ENCODE measurements around the gene KLHDC7B. TPM values are rescaled to one million over a fixed set of nuclear protein-coding genes. Genes with fewer than 3 reads are reported as not detected.

KLHDC7B gene
- total RNA-seq = not detected

GRCh38 chr22:50545522-50546325, at the start of gene KLHDC7B:
Gene KLHDC7B (plus strand): TSS chr22:50545899. CDS start chr22:50546244, 345 bp downstream.
- Histone ChIP-seq H3K9ac (ENCODE audit: low read depth in 1 of 3, low read length in 3 of 3) (no peak within 1 kb of the TSS), H3K4me1 (ENCODE audit: control insufficient read depth in 3 of 3, insufficient read depth in 3 of 3, low read length in 3 of 3) (peaks cover 5 to 16% (median 5%) of the 10 kb centered on the region in 3 donors), H3K9me3 (ENCODE audit: control insufficient read depth in 3 of 3, low read length in 3 of 3) (no peaks in the 10 kb centered on the region), H3K27me3 (ENCODE audit: control insufficient read depth in 3 of 3, insufficient read depth in 3 of 3, low read length in 3 of 3) (peaks cover 53 to 61% (median 54%) of the 10 kb centered on the region in 3 donors), H3K4me3 (ENCODE audit: low read length in 3 of 3) (no peak within 1 kb of the TSS), H3K27ac (ENCODE audit: low read depth, low read length) (no peak within 1 kb of the TSS), H3K36me3 (ENCODE audit: control insufficient read depth in 3 of 3, insufficient read depth in 3 of 3, low read length in 3 of 3) (no peaks in the 10 kb centered on the region)

GRCh38 chr22:50497093-50497492, 48.6 kb upstream of the KLHDC7B start:
- Histone ChIP-seq H3K4me3 (ENCODE audit: low read length in 3 of 3) (no peak overlapping the region), H3K27me3 (ENCODE audit: control insufficient read depth in 3 of 3, insufficient read depth in 3 of 3, low read length in 3 of 3) (peaks cover 0 to 4% (median 4%) of the 10 kb centered on the region in 3 donors), H3K9me3 (ENCODE audit: control insufficient read depth in 3 of 3, low read length in 3 of 3) (no peaks in the 10 kb centered on the region), H3K9ac (ENCODE audit: low read depth in 1 of 3, low read length in 3 of 3) (no peak overlapping the region), H3K36me3 (ENCODE audit: control insufficient read depth in 3 of 3, insufficient read depth in 3 of 3, low read length in 3 of 3) (peaks cover 0 to under 1% (median under 1%) of the 10 kb centered on the region in 3 donors), H3K4me1 (ENCODE audit: control insufficient read depth in 3 of 3, insufficient read depth in 3 of 3, low read length in 3 of 3) (no peaks in the 10 kb centered on the region), H3K27ac (ENCODE audit: low read depth, low read length) (no peak overlapping the region)

- no peak overlapping the region for H3K27ac ChIP-seq (ENCODE audit: low read depth, low read length)
- H3K9me3 ChIP-seq (ENCODE audit: control insufficient read depth in 3 of 3, low read length in 3 of 3) = no peaks in the 10 kb centered on the region
- peaks cover 3 to 7% (median 4%) of the 10 kb centered on the region in 3 donors for H3K36me3 ChIP-seq (ENCODE audit: control insufficient read depth in 3 of 3, insufficient read depth in 3 of 3, low read length in 3 of 3)
- no peak overlapping the region for H3K4me3 ChIP-seq (ENCODE audit: low read length in 3 of 3)
- no peak overlapping the region for H3K9ac ChIP-seq (ENCODE audit: low read depth in 1 of 3, low read length in 3 of 3)
- peaks cover 0 to 4% (median 4%) of the 10 kb centered on the region in 3 donors for H3K27me3 ChIP-seq (ENCODE audit: control insufficient read depth in 3 of 3, insufficient read depth in 3 of 3, low read length in 3 of 3)
- no peaks in the 10 kb centered on the region for H3K4me1 ChIP-seq (ENCODE audit: control insufficient read depth in 3 of 3, insufficient read depth in 3 of 3, low read length in 3 of 3)
Measured at GRCh38 chr22:50498322-50498890, 47.3 kb upstream of the KLHDC7B start.

- no peak overlapping the region for H3K27ac ChIP-seq (ENCODE audit: low read depth, low read length)
- peaks cover 0 to 4% (median 4%) of the 10 kb centered on the region in 3 donors for H3K27me3 ChIP-seq (ENCODE audit: control insufficient read depth in 3 of 3, insufficient read depth in 3 of 3, low read length in 3 of 3)
- H3K9ac ChIP-seq (ENCODE audit: low read depth in 1 of 3, low read length in 3 of 3) = no peak overlapping the region
- no peaks in the 10 kb centered on the region for H3K4me1 ChIP-seq (ENCODE audit: control insufficient read depth in 3 of 3, insufficient read depth in 3 of 3, low read length in 3 of 3)
- H3K4me3 ChIP-seq (ENCODE audit: low read length in 3 of 3) = no peak overlapping the region
- H3K9me3 ChIP-seq (ENCODE audit: control insufficient read depth in 3 of 3, low read length in 3 of 3) = no peaks in the 10 kb centered on the region
- peaks cover 10 to 18% (median 14%) of the 10 kb centered on the region in 3 donors for H3K36me3 ChIP-seq (ENCODE audit: control insufficient read depth in 3 of 3, insufficient read depth in 3 of 3, low read length in 3 of 3)
Measured at GRCh38 chr22:50500452-50500851, 45.2 kb upstream of the KLHDC7B start.

- H3K9ac ChIP-seq (ENCODE audit: low read depth in 1 of 3, low read length in 3 of 3) = no peak overlapping the region
- no peak overlapping the region for H3K4me3 ChIP-seq (ENCODE audit: low read length in 3 of 3)
- peaks cover 12 to 24% (median 22%) of the 10 kb centered on the region in 3 donors for H3K36me3 ChIP-seq (ENCODE audit: control insufficient read depth in 3 of 3, insufficient read depth in 3 of 3, low read length in 3 of 3)
Measured at GRCh38 chr22:50502096-50502495, 43.6 kb upstream of the KLHDC7B start.

GRCh38 chr22:50502628-50503474, 42.8 kb upstream of the KLHDC7B start:
- Histone ChIP-seq H3K27me3 (ENCODE audit: control insufficient read depth in 3 of 3, insufficient read depth in 3 of 3, low read length in 3 of 3) (peaks cover 0 to 4% (median under 1%) of the 10 kb centered on the region in 3 donors), H3K9me3 (ENCODE audit: control insufficient read depth in 3 of 3, low read length in 3 of 3) (no peaks in the 10 kb centered on the region), H3K36me3 (ENCODE audit: control insufficient read depth in 3 of 3, insufficient read depth in 3 of 3, low read length in 3 of 3) (peaks cover 12 to 24% (median 22%) of the 10 kb centered on the region in 3 donors)

More at GRCh38 chr22:50502096-50502495, 43.6 kb upstream of the KLHDC7B start:
- Histone ChIP-seq H3K9me3 (ENCODE audit: control insufficient read depth in 3 of 3, low read length in 3 of 3) (no peaks in the 10 kb centered on the region), H3K27me3 (ENCODE audit: control insufficient read depth in 3 of 3, insufficient read depth in 3 of 3, low read length in 3 of 3) (peaks cover 0 to 4% (median 4%) of the 10 kb centered on the region in 3 donors), H3K4me1 (ENCODE audit: control insufficient read depth in 3 of 3, insufficient read depth in 3 of 3, low read length in 3 of 3) (peaks cover 10 to 15% (median 10%) of the 10 kb centered on the region in 3 donors), H3K27ac (ENCODE audit: low read depth, low read length) (no peak overlapping the region)

GRCh38 chr22:50503475-50504145, 42.1 kb upstream of the KLHDC7B start:
- Histone ChIP-seq H3K9ac (ENCODE audit: low read depth in 1 of 3, low read length in 3 of 3) (no peak overlapping the region), H3K27me3 (ENCODE audit: control insufficient read depth in 3 of 3, insufficient read depth in 3 of 3, low read length in 3 of 3) (peaks cover 0 to under 1% (median 0%) of the 10 kb centered on the region in 3 donors), H3K27ac (ENCODE audit: low read depth, low read length) (no peak overlapping the region), H3K4me3 (ENCODE audit: low read length in 3 of 3) (no peak overlapping the region), H3K4me1 (ENCODE audit: control insufficient read depth in 3 of 3, insufficient read depth in 3 of 3, low read length in 3 of 3) (peaks cover 12 to 22% (median 13%) of the 10 kb centered on the region in 3 donors), H3K9me3 (ENCODE audit: control insufficient read depth in 3 of 3, low read length in 3 of 3) (no peaks in the 10 kb centered on the region), H3K36me3 (ENCODE audit: control insufficient read depth in 3 of 3, insufficient read depth in 3 of 3, low read length in 3 of 3) (peaks cover 12 to 24% (median 22%) of the 10 kb centered on the region in 3 donors)

More at GRCh38 chr22:50502628-50503474, 42.8 kb upstream of the KLHDC7B start:
- H3K4me3 ChIP-seq (ENCODE audit: low read length in 3 of 3) = no peak overlapping the region
- no peak overlapping the region for H3K27ac ChIP-seq (ENCODE audit: low read depth, low read length)
- no peak overlapping the region for H3K9ac ChIP-seq (ENCODE audit: low read depth in 1 of 3, low read length in 3 of 3)
- H3K4me1 ChIP-seq (ENCODE audit: control insufficient read depth in 3 of 3, insufficient read depth in 3 of 3, low read length in 3 of 3) = peaks cover 10 to 19% (median 11%) of the 10 kb centered on the region in 3 donors

GRCh38 chr22:50504369-50505211, 41.1 kb upstream of the KLHDC7B start:
- H3K36me3 ChIP-seq (ENCODE audit: control insufficient read depth in 3 of 3, insufficient read depth in 3 of 3, low read length in 3 of 3) = peaks cover 12 to 24% (median 22%) of the 10 kb centered on the region in 3 donors
- H3K9ac ChIP-seq (ENCODE audit: low read depth in 1 of 3, low read length in 3 of 3) = no peak overlapping the region
- H3K9me3 ChIP-seq (ENCODE audit: control insufficient read depth in 3 of 3, low read length in 3 of 3) = no peaks in the 10 kb centered on the region
- no peak overlapping the region for H3K4me3 ChIP-seq (ENCODE audit: low read length in 3 of 3)
- H3K27ac ChIP-seq (ENCODE audit: low read depth, low read length) = no peak overlapping the region
- H3K27me3 ChIP-seq (ENCODE audit: control insufficient read depth in 3 of 3, insufficient read depth in 3 of 3, low read length in 3 of 3) = no peaks in the 10 kb centered on the region
- peaks cover 22 to 31% (median 22%) of the 10 kb centered on the region in 3 donors for H3K4me1 ChIP-seq (ENCODE audit: control insufficient read depth in 3 of 3, insufficient read depth in 3 of 3, low read length in 3 of 3)

Data from skeletal muscle tissue (tissue), 4 donors.